Smooth muscle cell (in vitro differentiated cells): Measurements from ENCODE around the gene SLC5A1. TPM values are rescaled to one million over a fixed set of nuclear protein-coding genes. Genes with fewer than 3 reads are reported as not detected.

Source experiments
- DNase-seq: peaks from one replicate; lab custom pipeline; 2025; ENCODE audit not compliant: unreplicated experiment; lab: John Stamatoyannopoulos, UW
- H2AFZ ChIP-seq: fragments of 200-600 bp; sonication (generic); 2 replicates; pipeline ENCODE4 v1.6.0; 2016; ENCODE audit warnings: antibody characterized with exemption, low read depth, mild to moderate bottlenecking
- H3F3A ChIP-seq: fragments of 200-600 bp; sonication (generic); 2 replicates; pipeline ENCODE4 v1.6.0; 2017; ENCODE audit warnings: antibody characterized with exemption, low read depth
- H3K27ac ChIP-seq: fragments of 200-600 bp; sonication (generic); 2 replicates; pipeline ENCODE4 v1.5.1; 2016; ENCODE audit warnings: low read depth, mild to moderate bottlenecking
- H3K27me3 ChIP-seq: fragments of 200-600 bp; sonication (generic); 2 replicates; pipeline ENCODE4 v1.6.1; 2016; ENCODE audit warnings: low read depth, mild to moderate bottlenecking
- H3K36me3 ChIP-seq: fragments of 200-600 bp; sonication (generic); 2 replicates; pipeline ENCODE4 v1.5.1; 2016; ENCODE audit warnings: low read depth
- H3K4me1 ChIP-seq: fragments of 200-600 bp; sonication (generic); 2 replicates; pipeline ENCODE4 v1.5.1; 2016; ENCODE audit warnings: low read depth
- H3K4me2 ChIP-seq: fragments of 200-600 bp; sonication (generic); 2 replicates; pipeline ENCODE4 v1.6.0; 2016; ENCODE audit warnings: mild to moderate bottlenecking
- H3K4me3 ChIP-seq: fragments of 200-600 bp; sonication (generic); 2 replicates; pipeline ENCODE4 v1.5.1; 2016; ENCODE audit warnings: mild to moderate bottlenecking
- H3K79me2 ChIP-seq: fragments of 200-600 bp; sonication (generic); 2 replicates; pipeline ENCODE4 v1.6.0; 2016; ENCODE audit warnings: low read depth, mild to moderate bottlenecking
- H3K9ac ChIP-seq: fragments of 200-600 bp; sonication (generic); 2 replicates; pipeline ENCODE4 v1.6.0; 2016; ENCODE audit warnings: low read depth
- H3K9me3 ChIP-seq: fragments of 200-600 bp; sonication (generic); replicated peaks from 2 replicates; pipeline ENCODE4 v1.5.1; 2016; ENCODE audit warnings: low read depth
- H4K20me1 ChIP-seq: fragments of 200-600 bp; sonication (generic); 2 replicates; pipeline ENCODE4 v1.6.0; 2016; ENCODE audit warnings: low read depth
- WGBS: methylation state at CpG from one replicate; pipeline ENCODE4 v1.1.7; 2016; ENCODE audit warnings: low lambda C conversion rate; 5-methylcytosine and 5-hydroxymethylcytosine counted together
- polyA plus RNA-seq: library from polyadenylated mRNA; unstranded; fragments of >200 nt; fragmentation: Nextera tagmentation; extraction: Ambion mirVana; gene quantifications from 2 replicates; pipeline ENCODE4 v1.2.1, GENCODE V29; 2016
- total RNA-seq: library from RNA; depleted of rRNA; stranded (reverse); fragments of >200 nt; gene quantifications from 2 replicates; pipeline ENCODE4 v1.2.3, GENCODE V29; 2014
- TF ChIP-seq, protein P1 (sequence below): fragments of 200-600 bp; sonication (generic); IDR thresholded peaks from 2 replicates; pipeline ENCODE4 v1.5.1; 2017; ENCODE audit warnings: borderline replicate concordance, mild to moderate bottlenecking, antibody characterized with exemption; ENCODE audit not compliant: insufficient read depth, poor library complexity, severe bottlenecking

SLC5A1 gene
- total and polyA plus RNA-seq, 2 experiments from 2014 or later: not detected

DNA sequence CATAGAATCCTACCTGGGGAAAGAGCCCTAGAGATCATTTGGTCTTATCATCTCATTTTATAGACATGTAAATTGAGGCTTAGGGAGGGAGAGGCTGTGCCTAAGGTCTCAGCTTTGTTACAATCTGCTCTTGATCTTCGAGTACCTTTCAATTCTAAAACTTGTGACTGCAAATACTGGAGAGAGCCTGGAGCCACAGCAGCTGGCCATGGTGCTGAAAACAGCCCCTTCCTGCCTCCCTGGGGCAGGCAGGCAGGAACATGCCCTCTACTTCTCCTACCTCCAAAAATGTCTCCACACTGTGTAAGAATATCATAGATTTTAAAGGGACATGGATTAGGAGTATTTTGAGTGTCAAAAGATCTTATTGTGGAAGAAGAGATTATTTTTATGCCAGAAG lies 63.9 kb downstream of the SLC5A1 start:
- 38% methylated on average over 1 of the region's 1 CpG for WGBS
- Histone ChIP-seq H3K27ac (no peak overlapping the region), H3K4me3 (no peak overlapping the region), H3K4me2 (no peak overlapping the region), H3K4me1 (no peaks in the 10 kb centered on the region), H3F3A (no peaks in the 10 kb centered on the region), H3K9ac (no peak overlapping the region), H4K20me1 (no peaks in the 10 kb centered on the region), H3K27me3 (peaks cover 22% of the 10 kb centered on the region), H2AFZ (no peak overlapping the region), H3K36me3 (no peaks in the 10 kb centered on the region), H3K9me3 (no peaks in the 10 kb centered on the region), H3K79me2 (no peaks in the 10 kb centered on the region)
- DNase-seq: no peak
- TF ChIP-seq, protein P1, sequence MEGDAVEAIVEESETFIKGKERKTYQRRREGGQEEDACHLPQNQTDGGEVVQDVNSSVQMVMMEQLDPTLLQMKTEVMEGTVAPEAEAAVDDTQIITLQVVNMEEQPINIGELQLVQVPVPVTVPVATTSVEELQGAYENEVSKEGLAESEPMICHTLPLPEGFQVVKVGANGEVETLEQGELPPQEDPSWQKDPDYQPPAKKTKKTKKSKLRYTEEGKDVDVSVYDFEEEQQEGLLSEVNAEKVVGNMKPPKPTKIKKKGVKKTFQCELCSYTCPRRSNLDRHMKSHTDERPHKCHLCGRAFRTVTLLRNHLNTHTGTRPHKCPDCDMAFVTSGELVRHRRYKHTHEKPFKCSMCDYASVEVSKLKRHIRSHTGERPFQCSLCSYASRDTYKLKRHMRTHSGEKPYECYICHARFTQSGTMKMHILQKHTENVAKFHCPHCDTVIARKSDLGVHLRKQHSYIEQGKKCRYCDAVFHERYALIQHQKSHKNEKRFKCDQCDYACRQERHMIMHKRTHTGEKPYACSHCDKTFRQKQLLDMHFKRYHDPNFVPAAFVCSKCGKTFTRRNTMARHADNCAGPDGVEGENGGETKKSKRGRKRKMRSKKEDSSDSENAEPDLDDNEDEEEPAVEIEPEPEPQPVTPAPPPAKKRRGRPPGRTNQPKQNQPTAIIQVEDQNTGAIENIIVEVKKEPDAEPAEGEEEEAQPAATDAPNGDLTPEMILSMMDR: no peak

DNA sequence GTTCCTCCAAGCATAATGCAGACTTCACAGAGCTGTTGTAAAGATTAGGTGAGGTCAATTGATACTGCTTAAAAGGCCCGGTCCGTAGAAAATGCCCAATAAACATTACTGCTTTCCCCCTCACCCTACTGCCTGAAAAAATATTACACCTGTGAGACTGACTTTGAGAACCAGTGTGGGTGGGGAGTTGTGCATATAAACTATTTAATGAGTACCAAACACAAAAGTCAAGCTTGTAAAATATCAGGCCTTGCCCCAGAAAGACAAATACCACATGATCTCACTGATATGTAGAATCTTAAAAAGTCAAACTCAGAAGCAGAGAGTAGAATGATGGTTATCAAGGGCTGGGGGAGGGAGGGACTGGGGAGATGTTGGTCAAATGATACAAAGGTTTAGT lies 69.3 kb downstream of the SLC5A1 start:
- Histone ChIP-seq H3K79me2 (no peaks in the 10 kb centered on the region), H3F3A (no peaks in the 10 kb centered on the region), H3K4me2 (no peak overlapping the region), H3K4me1 (no peaks in the 10 kb centered on the region), H3K27ac (no peak overlapping the region), H4K20me1 (no peaks in the 10 kb centered on the region), H3K9me3 (no peaks in the 10 kb centered on the region), H3K36me3 (no peaks in the 10 kb centered on the region), H3K4me3 (no peak overlapping the region), H2AFZ (no peak overlapping the region), H3K27me3 (peaks cover 57% of the 10 kb centered on the region), H3K9ac (no peak overlapping the region)
- WGBS: 87% methylated on average over 2 of the region's 2 CpGs
- no peak for DNase-seq
- TF ChIP-seq, protein P1: no peak

DNA sequence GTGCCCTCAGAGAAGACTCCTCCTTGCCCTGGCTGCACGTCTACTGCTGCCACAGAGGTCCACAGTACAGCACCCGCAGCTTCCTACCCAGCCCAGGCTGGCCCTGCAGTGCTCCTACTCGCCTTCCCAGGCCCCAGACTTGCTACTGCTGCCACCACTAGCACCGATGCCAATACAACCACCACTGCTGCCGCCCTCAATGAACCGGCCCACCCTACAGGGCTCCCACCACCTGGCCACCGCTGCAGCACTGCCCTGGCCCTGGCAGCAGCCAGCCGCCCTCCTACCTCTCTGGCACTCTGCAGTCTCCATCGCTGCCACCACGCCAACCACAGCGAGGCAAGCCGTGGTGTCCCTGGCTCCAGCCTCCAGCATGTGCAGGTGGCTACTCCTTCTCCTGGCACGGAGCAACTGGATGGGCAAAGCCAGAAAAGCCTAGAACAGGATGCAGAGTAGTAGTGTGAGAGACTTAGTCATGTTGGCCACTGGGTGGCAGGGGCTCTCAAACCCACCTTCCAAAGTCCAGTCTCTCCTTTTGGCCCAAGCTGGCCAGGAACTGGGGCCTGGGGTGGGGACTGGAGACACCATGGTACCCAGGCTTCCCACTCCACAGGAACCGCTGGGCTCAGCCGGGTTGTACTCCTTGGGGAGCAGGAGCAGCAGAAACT lies 76.6 kb downstream of the SLC5A1 start:
- TF ChIP-seq, protein P1: no peak
- Histone ChIP-seq H4K20me1 (no peaks in the 10 kb centered on the region), H2AFZ (no peak overlapping the region)

DNA sequence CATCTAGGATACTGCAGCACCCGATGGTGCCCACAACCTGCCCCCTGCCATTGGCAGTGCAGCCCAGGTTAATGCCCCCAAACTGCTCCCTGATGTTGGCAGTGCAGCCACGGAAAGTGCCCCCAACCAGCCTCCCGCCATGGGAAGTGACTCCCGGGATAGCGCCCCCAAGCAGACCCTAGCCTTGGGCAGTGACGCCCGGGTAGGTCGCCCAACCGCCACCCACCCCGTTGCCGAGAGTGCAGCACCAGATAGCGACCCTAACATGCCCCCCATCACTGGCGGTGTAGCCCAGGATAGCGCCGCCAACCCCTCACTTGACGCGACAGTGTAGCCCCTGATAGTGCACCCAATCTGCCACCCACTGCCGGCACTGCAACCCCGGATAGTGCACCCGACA lies 77.5 kb downstream of the SLC5A1 start:
- Histone ChIP-seq H2AFZ (no peak overlapping the region), H3K9me3 (no peaks in the 10 kb centered on the region), H4K20me1 (no peaks in the 10 kb centered on the region), H3K4me2 (no peak overlapping the region), H3K79me2 (no peaks in the 10 kb centered on the region), H3K36me3 (no peaks in the 10 kb centered on the region), H3K27ac (no peak overlapping the region), H3K9ac (no peak overlapping the region), H3K27me3 (peaks cover 22% of the 10 kb centered on the region), H3K4me3 (no peak overlapping the region), H3K4me1 (no peaks in the 10 kb centered on the region), H3F3A (no peaks in the 10 kb centered on the region)
- DNase-seq: no peak
- WGBS: 94% methylated on average over 20 of the region's 20 CpGs
- TF ChIP-seq, protein P1: no peak

More for the DNA sequence above, 76.6 kb downstream of the SLC5A1 start:
- H3K9ac ChIP-seq: no peak overlapping the region
- H3K79me2 ChIP-seq: no peaks in the 10 kb centered on the region
- no peak overlapping the region for H3K4me2 ChIP-seq
- no peaks in the 10 kb centered on the region for H3F3A ChIP-seq
- no peaks in the 10 kb centered on the region for H3K9me3 ChIP-seq
- no peaks in the 10 kb centered on the region for H3K36me3 ChIP-seq
- 86% methylated on average over 15 of the region's 15 CpGs for WGBS
- no peak overlapping the region for H3K27ac ChIP-seq
- H3K4me3 ChIP-seq: no peak overlapping the region
- no peak for DNase-seq
- H3K4me1 ChIP-seq: no peaks in the 10 kb centered on the region
- H3K27me3 ChIP-seq: peaks cover 31% of the 10 kb centered on the region
